GM10248 (cell line): ENCODE results near the gene USP34.

Experiments
- CTCF ChIA-PET: fragments of 300-600 bp; sonication (Branson Sonifier 250); formaldehyde crosslinking; extraction: SDS; loops from one replicate; lab custom pipeline; 2021; ENCODE audit warnings: antibody characterized with exemption; lab: Yijun Ruan, JAX
- POLR2A ChIA-PET: fragments of 350-650 bp; sonication (Branson Sonifier 250); formaldehyde crosslinking; extraction: SDS; loops from one replicate; lab custom pipeline; 2020; ENCODE audit warnings: antibody characterized with exemption; lab: Yijun Ruan, JAX
- DNase-seq: peaks from one replicate; pipeline ENCODE4 v3.0.0; 2012; ENCODE audit errors: extremely low spot score
- TF ChIP-seq, protein P1 (sequence below): IDR thresholded peaks from 2 replicates; pipeline ENCODE4 v1.5.1; 2012; ENCODE audit warnings: mild to moderate bottlenecking, low read depth; ENCODE audit errors: extremely low read depth, missing control alignments, control extremely low read depth

Gene USP34

DNA sequence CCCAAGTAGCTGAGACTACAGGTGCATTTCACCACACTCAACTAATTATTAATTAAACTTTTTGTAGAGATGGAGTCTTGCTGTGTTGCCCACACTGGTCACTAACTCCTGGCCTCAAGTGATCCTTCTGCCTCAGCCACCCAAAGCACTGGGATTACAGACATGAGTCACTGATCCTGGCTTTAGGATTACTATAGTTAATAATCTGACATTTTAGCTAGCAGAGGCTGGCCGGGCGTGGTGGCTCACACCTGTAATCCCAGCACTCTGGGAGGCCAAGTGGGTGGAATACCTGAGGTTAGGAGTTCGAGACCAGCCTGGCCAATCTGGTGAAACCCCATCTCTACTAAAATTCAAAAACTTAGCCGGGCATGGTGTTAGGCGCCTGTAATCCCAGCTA is 39.5 kb downstream of the USP34 start:
- DNase-seq: no peak
- TF ChIP-seq, protein P1, sequence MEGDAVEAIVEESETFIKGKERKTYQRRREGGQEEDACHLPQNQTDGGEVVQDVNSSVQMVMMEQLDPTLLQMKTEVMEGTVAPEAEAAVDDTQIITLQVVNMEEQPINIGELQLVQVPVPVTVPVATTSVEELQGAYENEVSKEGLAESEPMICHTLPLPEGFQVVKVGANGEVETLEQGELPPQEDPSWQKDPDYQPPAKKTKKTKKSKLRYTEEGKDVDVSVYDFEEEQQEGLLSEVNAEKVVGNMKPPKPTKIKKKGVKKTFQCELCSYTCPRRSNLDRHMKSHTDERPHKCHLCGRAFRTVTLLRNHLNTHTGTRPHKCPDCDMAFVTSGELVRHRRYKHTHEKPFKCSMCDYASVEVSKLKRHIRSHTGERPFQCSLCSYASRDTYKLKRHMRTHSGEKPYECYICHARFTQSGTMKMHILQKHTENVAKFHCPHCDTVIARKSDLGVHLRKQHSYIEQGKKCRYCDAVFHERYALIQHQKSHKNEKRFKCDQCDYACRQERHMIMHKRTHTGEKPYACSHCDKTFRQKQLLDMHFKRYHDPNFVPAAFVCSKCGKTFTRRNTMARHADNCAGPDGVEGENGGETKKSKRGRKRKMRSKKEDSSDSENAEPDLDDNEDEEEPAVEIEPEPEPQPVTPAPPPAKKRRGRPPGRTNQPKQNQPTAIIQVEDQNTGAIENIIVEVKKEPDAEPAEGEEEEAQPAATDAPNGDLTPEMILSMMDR: no peak
- ChIA-PET POLR2A (no interaction called here), CTCF (interaction anchor here (1.5 to 3.6 kb wide), 5 partner anchors 10 to 45 kb away, joined by 3 to 14 read pairs (median 5); no protein-coding TSS in a partner anchor)

DNA sequence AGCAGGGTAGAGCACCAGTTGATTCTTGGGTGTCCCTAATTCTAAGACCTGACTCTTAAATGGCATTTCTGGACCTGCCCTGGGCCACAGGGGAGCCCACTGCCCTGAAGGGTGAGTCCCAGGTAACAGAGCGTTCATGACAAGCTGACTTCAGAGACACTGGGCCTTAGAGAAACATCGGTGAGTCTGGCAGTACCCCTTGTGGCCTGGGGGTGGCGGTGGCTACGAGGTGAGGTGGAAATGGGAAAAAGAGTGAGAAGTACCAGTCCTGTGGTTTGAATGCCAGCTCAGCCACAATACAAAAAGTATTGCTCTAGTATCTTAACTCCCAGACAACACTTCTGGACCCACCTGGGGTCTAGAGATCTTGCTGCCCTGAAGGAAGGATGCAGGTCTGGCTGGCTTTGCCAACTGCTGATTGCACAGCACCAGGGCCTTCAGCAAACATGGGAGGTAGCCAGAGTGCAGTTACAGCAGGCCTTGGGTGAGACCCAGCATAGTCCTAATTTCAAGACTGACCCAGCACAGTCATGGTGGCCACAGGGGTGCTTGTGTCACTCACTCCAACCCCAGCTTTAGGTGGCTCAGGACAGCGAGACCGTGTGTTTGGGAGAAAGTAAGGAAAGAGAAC is 44.5 kb downstream of the USP34 start:
- TF ChIP-seq, protein P1: peak; percentile 94
- ChIA-PET POLR2A (interaction anchor here (0.5 to 1.0 kb wide), 5 partner anchors 14 to 670 kb away, joined by 3 to 6 read pairs (median 3); partner anchors contain the start of gene PAPOLG), CTCF (interaction anchor here (0.6 to 4.1 kb wide), 52 partner anchors 10 to 300 kb away, joined by 3 to 53 read pairs (median 4); no protein-coding TSS in a partner anchor)
- DNase-seq: peak; percentile 74

DNA sequence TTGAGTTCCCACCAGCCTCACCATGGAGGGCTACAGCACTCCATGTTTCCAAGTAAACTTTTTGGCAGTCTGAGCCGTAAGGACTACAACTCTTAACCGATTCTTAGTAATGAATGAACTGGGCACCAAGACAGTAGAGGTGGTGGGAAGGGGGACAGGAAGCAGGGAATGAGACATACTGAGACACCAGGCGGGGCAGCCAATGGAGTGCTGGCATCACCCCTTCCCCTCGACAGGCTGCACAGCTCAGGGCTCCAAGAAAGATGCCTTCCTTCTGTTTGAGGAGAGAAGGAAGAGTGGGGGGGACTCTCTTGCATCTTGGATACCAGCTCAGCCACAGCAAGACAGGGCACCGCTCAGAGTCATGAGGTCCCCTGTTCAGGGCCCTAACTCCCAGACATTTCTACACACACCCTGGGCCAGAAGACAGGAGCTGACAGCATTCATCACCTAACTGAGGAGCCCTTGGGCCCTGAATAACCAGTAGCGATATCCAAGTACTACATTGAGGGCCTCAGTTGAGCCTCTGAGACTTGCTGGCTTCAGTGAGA is 45.2 kb downstream of the USP34 start:
- TF ChIP-seq, protein P1: no peak
- no peak for DNase-seq
- CTCF ChIA-PET: interaction anchor here (0.6 to 4.1 kb wide), 48 partner anchors 9 to 301 kb away, joined by 3 to 53 read pairs (median 4); no protein-coding TSS in a partner anchor
- POLR2A ChIA-PET: interaction anchor here (0.6 to 1.0 kb wide), 5 partner anchors 15 to 105 kb away, joined by 3 to 6 read pairs (median 3); no protein-coding TSS in a partner anchor

DNA sequence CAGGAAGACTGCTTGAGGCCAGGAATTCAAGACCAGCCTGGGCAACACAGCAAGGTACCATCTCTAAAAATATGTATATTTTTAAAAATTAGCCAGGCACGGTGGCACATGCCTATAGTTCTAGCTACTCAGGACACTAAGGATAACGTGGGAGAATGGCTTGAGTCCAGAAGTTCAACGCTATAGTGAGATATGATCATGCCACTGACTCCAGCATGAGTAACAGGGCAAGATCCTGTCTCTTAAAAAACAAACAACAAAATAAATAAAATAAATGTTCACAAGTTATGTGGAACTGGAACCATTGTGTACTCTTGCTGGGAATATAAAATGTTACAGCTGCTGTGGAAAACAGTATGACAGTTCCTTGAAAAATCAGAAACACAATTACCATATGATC is 47.2 kb downstream of the USP34 start:
- TF ChIP-seq, protein P1: no peak
- ChIA-PET CTCF (interaction anchor here (1.3 to 1.4 kb wide), 2 partner anchors 16 to 235 kb away, joined by 4 to 5 read pairs; no protein-coding TSS in a partner anchor), POLR2A (no interaction called here)
- DNase-seq: no peak

DNA sequence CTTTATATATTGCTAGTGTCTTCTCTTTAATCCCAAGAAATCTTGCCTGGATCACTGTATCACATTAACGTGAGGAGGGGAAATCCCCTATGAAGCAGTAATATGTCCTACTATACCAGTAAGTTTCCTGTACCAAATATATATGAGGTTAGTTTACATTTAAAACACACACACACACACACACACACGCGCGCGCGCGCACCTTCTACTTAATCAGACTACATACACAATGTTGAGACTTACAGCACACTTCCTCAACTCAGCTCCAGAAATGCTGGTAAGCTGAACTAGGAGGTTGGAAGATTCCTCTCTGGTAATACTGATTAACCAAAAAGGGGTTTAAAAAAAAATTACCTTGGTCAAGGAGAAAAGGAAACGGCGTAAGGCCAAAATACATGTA is 49.3 kb downstream of the USP34 start:
- CTCF ChIA-PET: interaction anchor here (0.6 to 3.3 kb wide), 10 partner anchors 9 to 117 kb away, joined by 3 to 14 read pairs (median 4); partner anchors contain the start of gene XPO1
- TF ChIP-seq, protein P1: no peak
- POLR2A ChIA-PET: no interaction called here
- no peak for DNase-seq

DNA sequence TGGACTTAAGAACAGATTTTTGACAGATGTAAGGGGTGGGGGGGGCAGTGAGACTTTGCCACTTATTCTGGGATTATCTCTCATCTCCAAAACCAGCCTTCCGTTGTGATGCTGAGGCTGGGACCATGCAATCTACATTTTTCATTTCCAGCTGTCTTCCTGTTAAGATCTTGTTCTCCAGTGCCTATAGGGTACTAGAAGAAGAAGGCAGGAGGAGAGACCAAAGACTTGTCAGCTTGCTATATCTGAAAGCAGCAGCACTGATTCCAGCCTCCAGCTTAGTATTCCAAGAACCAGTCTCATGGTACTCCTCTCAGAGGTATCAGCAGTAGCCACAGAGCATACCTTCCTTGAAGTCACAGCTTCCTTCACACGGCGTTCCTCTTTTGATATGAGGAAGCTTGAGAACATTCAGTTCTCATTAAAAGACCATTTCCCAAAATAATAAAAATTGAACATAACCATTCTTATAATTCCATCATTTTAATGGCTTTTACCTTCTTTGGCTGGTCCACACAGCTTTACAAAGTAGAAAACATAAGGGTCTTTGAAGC is 49.8 kb downstream of the USP34 start:
- no peak for DNase-seq
- POLR2A ChIA-PET: no interaction called here

More for the DNA sequence above, 49.8 kb downstream of the USP34 start:
- CTCF ChIA-PET: interaction anchor here (0.6 to 3.3 kb wide), 9 partner anchors 10 to 118 kb away, joined by 3 to 14 read pairs (median 4); partner anchors contain the start of gene XPO1
- TF ChIP-seq, protein P1: no peak
